ENCODE measurements around the gene SLC28A1. TPM values are rescaled to one million over a fixed set of nuclear protein-coding genes. Genes with fewer than 3 reads are reported as not detected.

The SLC28A1 gene
- total RNA-seq, 2 donors from 2014 or later = 0.80 TPM; not detected in 1

DNA sequence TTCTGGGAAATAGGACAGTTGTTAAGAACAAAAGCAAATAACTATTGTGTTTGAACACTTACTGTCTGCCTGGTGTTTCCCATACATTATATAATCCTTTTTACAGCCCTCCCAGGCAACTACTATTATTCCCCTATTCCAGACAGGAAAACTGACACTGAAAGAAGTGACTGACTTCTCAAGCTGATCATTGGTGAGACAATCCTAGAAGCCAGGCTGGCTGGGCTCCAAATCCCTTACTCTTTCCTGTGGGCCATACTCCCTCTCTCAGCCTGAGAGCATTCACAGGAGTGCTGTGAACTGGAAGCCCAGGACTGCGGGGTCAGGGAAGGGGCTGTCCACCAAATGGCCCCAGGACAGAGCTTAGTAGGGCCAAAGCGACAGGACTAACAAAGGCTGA, 58.0 kb downstream of the SLC28A1 start:
- H3K4me3 ChIP-seq = no peak overlapping the region
- no peaks in the 10 kb centered on the region for H3K4me1 ChIP-seq
- no peaks in the 10 kb centered on the region for H3K27me3 ChIP-seq
- TF ChIP-seq, protein P1, sequence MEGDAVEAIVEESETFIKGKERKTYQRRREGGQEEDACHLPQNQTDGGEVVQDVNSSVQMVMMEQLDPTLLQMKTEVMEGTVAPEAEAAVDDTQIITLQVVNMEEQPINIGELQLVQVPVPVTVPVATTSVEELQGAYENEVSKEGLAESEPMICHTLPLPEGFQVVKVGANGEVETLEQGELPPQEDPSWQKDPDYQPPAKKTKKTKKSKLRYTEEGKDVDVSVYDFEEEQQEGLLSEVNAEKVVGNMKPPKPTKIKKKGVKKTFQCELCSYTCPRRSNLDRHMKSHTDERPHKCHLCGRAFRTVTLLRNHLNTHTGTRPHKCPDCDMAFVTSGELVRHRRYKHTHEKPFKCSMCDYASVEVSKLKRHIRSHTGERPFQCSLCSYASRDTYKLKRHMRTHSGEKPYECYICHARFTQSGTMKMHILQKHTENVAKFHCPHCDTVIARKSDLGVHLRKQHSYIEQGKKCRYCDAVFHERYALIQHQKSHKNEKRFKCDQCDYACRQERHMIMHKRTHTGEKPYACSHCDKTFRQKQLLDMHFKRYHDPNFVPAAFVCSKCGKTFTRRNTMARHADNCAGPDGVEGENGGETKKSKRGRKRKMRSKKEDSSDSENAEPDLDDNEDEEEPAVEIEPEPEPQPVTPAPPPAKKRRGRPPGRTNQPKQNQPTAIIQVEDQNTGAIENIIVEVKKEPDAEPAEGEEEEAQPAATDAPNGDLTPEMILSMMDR (IDR thresholded peaks at IDR 0.05) = no peak
- intact Hi-C loops (cut with DNase I) = no loop called here
- no peak overlapping the region for H3K9ac ChIP-seq (ENCODE audit: low read depth in 2 of 2, low read length in 2 of 2)
- H3K9me3 ChIP-seq = no peaks in the 10 kb centered on the region
- H3K27ac ChIP-seq = no peak overlapping the region
- no peaks in the 10 kb centered on the region for H3K36me3 ChIP-seq
- no peak for DNase-seq

DNA sequence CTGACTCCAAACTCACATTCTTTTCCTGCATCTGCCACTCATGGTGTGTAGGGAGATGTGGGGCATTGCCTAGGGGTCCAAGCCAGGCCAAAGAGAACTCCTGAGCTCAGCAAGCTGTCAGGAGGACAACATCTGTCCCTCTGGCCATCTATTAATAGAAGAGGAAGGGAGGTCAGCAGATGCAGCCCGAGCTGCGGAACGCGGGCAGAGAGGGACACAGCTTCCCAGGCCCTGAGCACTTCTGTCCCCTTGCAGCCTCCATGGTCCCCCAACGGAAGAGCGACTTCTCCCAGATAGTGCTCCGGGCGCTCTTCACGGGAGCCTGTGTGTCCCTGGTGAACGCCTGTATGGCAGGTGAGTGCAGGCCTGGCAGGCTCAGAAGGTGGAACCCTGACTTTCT, 59.8 kb downstream of the SLC28A1 start:
- Histone ChIP-seq H3K9me3 (no peaks in the 10 kb centered on the region), H3K27ac (no peak overlapping the region), H3K36me3 (no peaks in the 10 kb centered on the region), H3K4me3 (no peak overlapping the region), H3K9ac (ENCODE audit: low read depth in 2 of 2, low read length in 2 of 2) (no peak overlapping the region), H3K27me3 (no peaks in the 10 kb centered on the region), H3K4me1 (no peaks in the 10 kb centered on the region)
- TF ChIP-seq, protein P1 (IDR thresholded peaks at IDR 0.05) = no peak
- no peak for DNase-seq
- intact Hi-C loops (cut with DNase I) = no loop called here

DNA sequence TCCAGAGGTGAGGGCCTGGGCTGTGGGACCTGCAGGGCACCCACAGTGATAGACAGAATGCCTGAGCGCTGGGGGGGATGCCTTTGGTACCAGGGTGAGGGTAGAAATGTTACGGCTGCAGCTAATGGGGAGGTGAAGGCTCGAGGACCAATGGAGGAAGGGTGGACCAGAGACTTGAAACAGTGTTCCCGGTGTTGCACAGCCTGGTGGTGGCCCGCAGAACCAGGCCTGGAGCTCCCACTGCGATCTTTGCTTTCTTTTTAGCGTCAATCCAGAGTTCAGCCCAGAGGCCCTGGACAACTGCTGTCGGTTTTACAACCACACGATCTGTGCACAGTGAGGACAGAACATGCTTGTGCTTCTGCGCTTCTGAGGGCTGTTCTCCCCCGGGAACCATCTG, 60.4 kb downstream of the SLC28A1 start:
- no peak for DNase-seq
- Histone ChIP-seq H3K27ac (no peak overlapping the region), H3K27me3 (no peaks in the 10 kb centered on the region), H3K36me3 (no peaks in the 10 kb centered on the region), H3K9me3 (no peaks in the 10 kb centered on the region), H3K4me1 (no peaks in the 10 kb centered on the region), H3K9ac (ENCODE audit: low read depth in 2 of 2, low read length in 2 of 2) (no peak overlapping the region), H3K4me3 (no peak overlapping the region)
- TF ChIP-seq, protein P1 (IDR thresholded peaks at IDR 0.05) = no peak
- intact Hi-C loops (cut with DNase I) = no loop called here

DNA sequence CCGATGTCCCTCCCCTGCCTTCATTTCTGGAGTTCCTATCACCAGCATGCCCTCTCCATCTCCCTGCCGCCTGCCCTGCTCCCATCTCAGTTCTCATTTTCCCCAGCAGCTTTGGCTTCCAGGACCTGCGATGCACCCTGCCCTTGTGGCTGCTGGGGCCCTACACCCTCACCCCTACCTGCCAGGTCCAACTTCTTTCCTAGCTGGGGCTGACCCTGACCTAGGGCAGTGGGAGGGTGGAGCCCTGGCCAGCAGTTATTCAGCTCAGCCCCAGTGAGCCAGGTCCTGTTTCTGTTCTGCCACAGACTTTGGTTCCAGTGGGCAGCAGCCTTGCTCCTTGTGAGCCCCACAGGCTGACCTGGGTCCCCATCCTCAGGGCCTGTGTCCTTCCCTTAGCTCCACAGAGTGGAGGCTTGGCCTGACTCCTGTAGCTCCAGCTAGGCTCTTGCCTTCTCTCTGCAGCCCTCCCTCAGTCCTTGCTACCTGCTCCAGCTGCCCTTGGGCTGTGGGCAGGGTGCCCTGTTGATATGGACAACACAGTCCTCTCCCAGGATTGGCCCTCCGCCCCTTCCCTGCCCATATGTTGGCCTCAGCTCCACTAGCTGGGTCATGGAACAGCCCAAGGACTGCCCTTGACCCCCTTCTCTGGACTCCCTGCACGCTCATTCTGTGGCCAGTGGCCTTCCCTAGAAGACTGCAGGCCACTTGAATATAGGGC, 62.5 kb downstream of the SLC28A1 start:
- H3K27ac ChIP-seq = no peak overlapping the region
- DNase-seq = no peak
- no peak overlapping the region for H3K9ac ChIP-seq (ENCODE audit: low read depth in 2 of 2, low read length in 2 of 2)
- no peaks in the 10 kb centered on the region for H3K36me3 ChIP-seq
- no peak overlapping the region for H3K4me3 ChIP-seq
- no peaks in the 10 kb centered on the region for H3K9me3 ChIP-seq
- TF ChIP-seq, protein P1 (IDR thresholded peaks at IDR 0.05) = no peak
- intact Hi-C loops (cut with DNase I) = no loop called here
- H3K4me1 ChIP-seq = no peaks in the 10 kb centered on the region
- no peaks in the 10 kb centered on the region for H3K27me3 ChIP-seq

DNA sequence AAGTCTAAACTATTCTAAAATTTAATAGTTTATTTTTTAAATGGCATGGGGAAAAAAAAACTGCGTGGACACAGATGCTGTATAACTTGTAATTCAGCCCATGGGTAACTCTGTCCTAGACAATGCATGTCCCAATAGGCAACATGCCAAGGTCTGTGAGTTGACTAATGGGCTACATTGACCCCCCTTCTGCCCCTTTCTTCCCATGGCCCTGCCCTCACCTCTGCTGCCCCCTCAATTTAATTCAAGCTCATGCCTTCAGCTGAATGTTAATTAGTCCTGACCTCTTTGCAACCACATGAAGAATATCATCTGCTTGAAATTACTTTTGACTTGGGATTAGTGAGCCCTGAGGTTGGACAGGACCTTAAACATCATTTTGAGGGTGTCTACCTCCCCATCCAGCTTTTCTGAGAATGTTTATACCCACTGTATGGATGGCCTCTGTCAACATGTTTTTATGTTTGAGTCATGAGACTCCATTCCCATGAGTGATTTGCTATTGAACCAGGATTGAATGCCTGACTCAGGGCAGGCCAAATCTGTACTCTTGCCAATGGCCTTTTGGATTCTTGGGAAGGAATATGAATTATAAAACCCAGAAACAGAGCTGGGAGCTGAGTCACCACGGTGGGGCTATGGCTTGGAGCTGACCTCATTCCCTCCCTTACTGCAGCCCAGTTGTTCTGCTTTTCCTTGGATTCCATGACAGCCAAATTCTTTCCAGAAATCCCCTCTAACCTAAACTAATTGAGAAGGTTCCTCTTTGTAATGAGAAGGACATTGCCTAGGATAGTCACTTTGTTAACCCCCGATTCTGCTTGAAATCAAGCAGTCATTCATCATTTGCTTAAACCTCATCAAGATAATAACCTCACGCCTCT, 63.7 kb downstream of the SLC28A1 start:
- H3K27ac ChIP-seq = no peak overlapping the region
- no peaks in the 10 kb centered on the region for H3K27me3 ChIP-seq
- intact Hi-C loops (cut with DNase I) = no loop called here
- DNase-seq = no peak
- H3K4me3 ChIP-seq = no peak overlapping the region
- H3K9me3 ChIP-seq = no peaks in the 10 kb centered on the region
- TF ChIP-seq, protein P1 (IDR thresholded peaks at IDR 0.05) = no peak
- H3K36me3 ChIP-seq = no peaks in the 10 kb centered on the region
- H3K4me1 ChIP-seq = no peaks in the 10 kb centered on the region
- no peak overlapping the region for H3K9ac ChIP-seq (ENCODE audit: low read depth in 2 of 2, low read length in 2 of 2)

All from colonic mucosa (tissue), 4 donors.